ENCODE results near the gene CEMIP2. TPM values are rescaled to one million over a fixed set of nuclear protein-coding genes. Genes with fewer than 3 reads are reported as not detected.

Gene CEMIP2
- total and polyA plus RNA-seq, 2 donors (not counting 1 experiment from before 2014, with no cell fraction given): 35.1 to 45.6 TPM

GRCh38 chr9:71672573-71672972 is 95.7 kb downstream of the CEMIP2 start:
- Histone ChIP-seq H2AFZ (ENCODE audit: low read length) (no peak overlapping the region), H3K4me1 (ENCODE audit: control insufficient read depth, extremely low read depth, insufficient read depth, low read length) (no peaks in the 10 kb centered on the region), H3K27me3 (ENCODE audit: control insufficient read depth, insufficient read depth, low read length) (no peaks in the 10 kb centered on the region), H3K4me3 (replicated peaks in 1 of 4; ENCODE audit: control extremely low read depth in 1 of 4, insufficient read depth in 1 of 4, low read depth in 3 of 4, low read length in 4 of 4) (no peak overlapping the region), H3K9me3 (ENCODE audit: control insufficient read depth, insufficient read depth, low read depth, low read length) (no peaks in the 10 kb centered on the region), H3K36me3 (ENCODE audit: control insufficient read depth, insufficient read depth, low read length) (no peaks in the 10 kb centered on the region), H3K4me2 (ENCODE audit: extremely low read depth, insufficient read depth, low read length) (no peak overlapping the region), H3K27ac (ENCODE audit: insufficient read depth, low read length) (no peak overlapping the region), H3K9ac (ENCODE audit: insufficient read depth, low read length) (no peak overlapping the region), H4K20me1 (ENCODE audit: control insufficient read depth, extremely low read depth, insufficient read depth, low read length) (no peaks in the 10 kb centered on the region), H3K79me2 (ENCODE audit: control insufficient read depth, insufficient read depth, low read length) (no peaks in the 10 kb centered on the region)
- no peak for DNase-seq (ENCODE audit: low read depth in 2 of 2)
- TF ChIP-seq, protein P1, sequence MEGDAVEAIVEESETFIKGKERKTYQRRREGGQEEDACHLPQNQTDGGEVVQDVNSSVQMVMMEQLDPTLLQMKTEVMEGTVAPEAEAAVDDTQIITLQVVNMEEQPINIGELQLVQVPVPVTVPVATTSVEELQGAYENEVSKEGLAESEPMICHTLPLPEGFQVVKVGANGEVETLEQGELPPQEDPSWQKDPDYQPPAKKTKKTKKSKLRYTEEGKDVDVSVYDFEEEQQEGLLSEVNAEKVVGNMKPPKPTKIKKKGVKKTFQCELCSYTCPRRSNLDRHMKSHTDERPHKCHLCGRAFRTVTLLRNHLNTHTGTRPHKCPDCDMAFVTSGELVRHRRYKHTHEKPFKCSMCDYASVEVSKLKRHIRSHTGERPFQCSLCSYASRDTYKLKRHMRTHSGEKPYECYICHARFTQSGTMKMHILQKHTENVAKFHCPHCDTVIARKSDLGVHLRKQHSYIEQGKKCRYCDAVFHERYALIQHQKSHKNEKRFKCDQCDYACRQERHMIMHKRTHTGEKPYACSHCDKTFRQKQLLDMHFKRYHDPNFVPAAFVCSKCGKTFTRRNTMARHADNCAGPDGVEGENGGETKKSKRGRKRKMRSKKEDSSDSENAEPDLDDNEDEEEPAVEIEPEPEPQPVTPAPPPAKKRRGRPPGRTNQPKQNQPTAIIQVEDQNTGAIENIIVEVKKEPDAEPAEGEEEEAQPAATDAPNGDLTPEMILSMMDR (conservative IDR thresholded peaks at IDR 0.05 in 1 of 2, IDR thresholded peaks at IDR 0.05 in 1 of 2; ENCODE audit: low read depth in 1 of 2, low read length in 2 of 2): no peak
- no peak for TF ChIP-seq EZH2 (IDR thresholded peaks at IDR 0.05; ENCODE audit: low read length, missing control alignments)

DNA sequence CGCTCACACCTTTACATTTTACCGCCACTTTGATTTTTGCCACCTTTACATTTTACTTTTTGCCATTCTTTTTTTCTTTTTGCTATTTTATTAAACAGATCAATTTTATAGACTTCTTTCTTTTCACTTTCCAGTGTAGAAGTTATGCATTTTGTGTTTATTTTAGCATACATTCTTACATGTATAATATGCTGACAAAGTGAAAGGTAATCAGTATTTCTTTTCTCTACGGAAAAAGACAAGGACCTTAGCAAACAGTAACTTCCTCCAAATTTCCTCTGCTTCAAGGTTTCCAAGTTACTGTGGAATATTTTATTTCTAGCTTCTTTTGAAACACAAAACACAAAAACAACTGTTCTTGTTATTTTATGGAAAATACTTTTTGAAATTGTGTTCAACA is 97.0 kb downstream of the CEMIP2 start:
- no peak overlapping the region for H3K27ac ChIP-seq (ENCODE audit: insufficient read depth, low read length)
- no peaks in the 10 kb centered on the region for H3K9me3 ChIP-seq (ENCODE audit: control insufficient read depth, insufficient read depth, low read depth, low read length)
- H3K4me3 ChIP-seq (replicated peaks in 1 of 4; ENCODE audit: control extremely low read depth in 1 of 4, insufficient read depth in 1 of 4, low read depth in 3 of 4, low read length in 4 of 4): no peak overlapping the region
- DNase-seq (ENCODE audit: low read depth in 2 of 2): no peak
- H3K9ac ChIP-seq (ENCODE audit: insufficient read depth, low read length): no peak overlapping the region
- no peak overlapping the region for H3K4me2 ChIP-seq (ENCODE audit: extremely low read depth, insufficient read depth, low read length)
- H3K4me1 ChIP-seq (ENCODE audit: control insufficient read depth, extremely low read depth, insufficient read depth, low read length): no peaks in the 10 kb centered on the region
- no peak overlapping the region for H2AFZ ChIP-seq (ENCODE audit: low read length)
- H3K27me3 ChIP-seq (ENCODE audit: control insufficient read depth, insufficient read depth, low read length): no peaks in the 10 kb centered on the region
- TF ChIP-seq EZH2 (IDR thresholded peaks at IDR 0.05; ENCODE audit: low read length, missing control alignments): no peak
- TF ChIP-seq, protein P1 (conservative IDR thresholded peaks at IDR 0.05 in 1 of 2, IDR thresholded peaks at IDR 0.05 in 1 of 2; ENCODE audit: low read depth in 1 of 2, low read length in 2 of 2): no peak
- no peaks in the 10 kb centered on the region for H3K79me2 ChIP-seq (ENCODE audit: control insufficient read depth, insufficient read depth, low read length)
- no peaks in the 10 kb centered on the region for H4K20me1 ChIP-seq (ENCODE audit: control insufficient read depth, extremely low read depth, insufficient read depth, low read length)
- H3K36me3 ChIP-seq (ENCODE audit: control insufficient read depth, insufficient read depth, low read length): no peaks in the 10 kb centered on the region

DNA sequence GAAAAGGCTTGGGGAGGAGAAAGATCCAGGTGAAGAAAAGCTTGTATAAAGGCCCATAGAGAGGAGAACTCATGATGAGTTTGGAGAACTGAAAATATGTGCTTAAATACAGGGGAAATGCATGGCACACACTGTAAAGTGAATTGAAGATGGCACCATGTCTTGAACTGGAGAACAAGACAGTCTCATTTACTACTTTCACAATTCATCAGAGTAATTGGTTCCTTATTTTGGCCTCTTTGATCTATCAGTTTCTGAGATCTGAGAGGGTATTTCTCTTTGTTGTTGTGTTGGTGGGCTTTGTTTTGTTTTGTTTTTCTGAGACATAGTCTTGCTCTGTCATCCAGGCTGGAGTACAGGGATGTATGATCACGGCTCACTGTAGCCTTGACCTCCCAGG is 98.2 kb downstream of the CEMIP2 start:
- TF ChIP-seq EZH2 (IDR thresholded peaks at IDR 0.05; ENCODE audit: low read length, missing control alignments): no peak
- TF ChIP-seq, protein P1 (conservative IDR thresholded peaks at IDR 0.05 in 1 of 2, IDR thresholded peaks at IDR 0.05 in 1 of 2; ENCODE audit: low read depth in 1 of 2, low read length in 2 of 2): no peak
- no peaks in the 10 kb centered on the region for H3K9me3 ChIP-seq (ENCODE audit: control insufficient read depth, insufficient read depth, low read depth, low read length)
- no peaks in the 10 kb centered on the region for H4K20me1 ChIP-seq (ENCODE audit: control insufficient read depth, extremely low read depth, insufficient read depth, low read length)
- H3K4me3 ChIP-seq (replicated peaks in 1 of 4; ENCODE audit: control extremely low read depth in 1 of 4, insufficient read depth in 1 of 4, low read depth in 3 of 4, low read length in 4 of 4): no peak overlapping the region
- no peaks in the 10 kb centered on the region for H3K79me2 ChIP-seq (ENCODE audit: control insufficient read depth, insufficient read depth, low read length)
- DNase-seq (ENCODE audit: low read depth in 2 of 2): no peak
- no peak overlapping the region for H2AFZ ChIP-seq (ENCODE audit: low read length)
- no peak overlapping the region for H3K4me2 ChIP-seq (ENCODE audit: extremely low read depth, insufficient read depth, low read length)
- no peak overlapping the region for H3K27ac ChIP-seq (ENCODE audit: insufficient read depth, low read length)
- H3K9ac ChIP-seq (ENCODE audit: insufficient read depth, low read length): no peak overlapping the region
- no peaks in the 10 kb centered on the region for H3K27me3 ChIP-seq (ENCODE audit: control insufficient read depth, insufficient read depth, low read length)
- H3K36me3 ChIP-seq (ENCODE audit: control insufficient read depth, insufficient read depth, low read length): no peaks in the 10 kb centered on the region
- no peaks in the 10 kb centered on the region for H3K4me1 ChIP-seq (ENCODE audit: control insufficient read depth, extremely low read depth, insufficient read depth, low read length)

Measured in fibroblast of lung (primary cell).